MCF 10A (cell line): ENCODE results near the gene TECPR2. TPM values are rescaled to one million over a fixed set of nuclear protein-coding genes. Genes with fewer than 3 reads are reported as not detected.

Experiments used
- BruUV-seq: library from RNA; stranded (reverse); fragments of 400-500 nt; replicated peaks from 2 replicates; lab custom pipeline; 2021; lab: Mats Ljungman, UMichigan
- CTCF ChIA-PET: fragments of 300-600 bp; sonication (Branson Sonifier 250); formaldehyde crosslinking; extraction: SDS; loops from one replicate; lab custom pipeline; 2021; ENCODE audit warnings: antibody characterized with exemption, inconsistent platforms; lab: Yijun Ruan, JAX
- POLR2A ChIA-PET: fragments of 300-600, 350-650 bp; sonication (Branson Sonifier 250); formaldehyde crosslinking; extraction: SDS; loops from one replicate; lab custom pipeline; 2020; ENCODE audit warnings: antibody characterized with exemption, inconsistent platforms; lab: Yijun Ruan, JAX
- DNase-seq: peaks from one replicate; pipeline ENCODE4 v3.0.0-alpha.2; 2018; ENCODE audit not compliant: unreplicated experiment
- H3K27ac Mint-ChIP-seq: one replicate; pipeline ENCODE4 v1.8.0; 2022; ENCODE audit warnings: mild to moderate bottlenecking, low read depth, mixed read lengths; ENCODE audit not compliant: unreplicated experiment
- H3K27me3 Mint-ChIP-seq: one replicate; pipeline ENCODE4 v1.8.0; 2022; ENCODE audit warnings: mixed read lengths; ENCODE audit not compliant: insufficient read depth, unreplicated experiment
- H3K36me3 Mint-ChIP-seq: one replicate; pipeline ENCODE4 v1.8.0; 2022; ENCODE audit warnings: mild to moderate bottlenecking, moderate library complexity, mixed read lengths; ENCODE audit not compliant: insufficient read depth, unreplicated experiment
- H3K4me1 Mint-ChIP-seq: one replicate; pipeline ENCODE4 v1.8.0; 2022; ENCODE audit warnings: mixed read lengths; ENCODE audit not compliant: insufficient read depth, unreplicated experiment
- H3K4me3 Mint-ChIP-seq: one replicate; pipeline ENCODE4 v1.8.0; 2022; ENCODE audit warnings: mild to moderate bottlenecking, moderate library complexity, mixed read lengths; ENCODE audit not compliant: unreplicated experiment
- H3K9me3 Mint-ChIP-seq: one replicate; pipeline ENCODE4 v1.8.0; 2022; ENCODE audit warnings: mixed read lengths; ENCODE audit not compliant: unreplicated experiment
- intact Hi-C: fragments of 100-400 bp; cut with micrococcal nuclease; formaldehyde crosslinking; loops from 2 replicates; pipeline ENCODE4 v1.14.1; 2022
- total RNA-seq: library from RNA; stranded (reverse); gene quantifications from 2 replicates; pipeline ENCODE4 v1.2.3, GENCODE V29; 2022
- TF ChIP-seq, protein P1 (sequence below): fragments of 200-600 bp; IDR thresholded peaks from one replicate; pipeline ENCODE4 v1.8.0; 2022; ENCODE audit warnings: antibody characterized with exemption, mild to moderate bottlenecking; ENCODE audit not compliant: unreplicated experiment

The TECPR2 gene
- total RNA-seq, 1 experiment from 2014 or later: 18.4 TPM

DNA sequence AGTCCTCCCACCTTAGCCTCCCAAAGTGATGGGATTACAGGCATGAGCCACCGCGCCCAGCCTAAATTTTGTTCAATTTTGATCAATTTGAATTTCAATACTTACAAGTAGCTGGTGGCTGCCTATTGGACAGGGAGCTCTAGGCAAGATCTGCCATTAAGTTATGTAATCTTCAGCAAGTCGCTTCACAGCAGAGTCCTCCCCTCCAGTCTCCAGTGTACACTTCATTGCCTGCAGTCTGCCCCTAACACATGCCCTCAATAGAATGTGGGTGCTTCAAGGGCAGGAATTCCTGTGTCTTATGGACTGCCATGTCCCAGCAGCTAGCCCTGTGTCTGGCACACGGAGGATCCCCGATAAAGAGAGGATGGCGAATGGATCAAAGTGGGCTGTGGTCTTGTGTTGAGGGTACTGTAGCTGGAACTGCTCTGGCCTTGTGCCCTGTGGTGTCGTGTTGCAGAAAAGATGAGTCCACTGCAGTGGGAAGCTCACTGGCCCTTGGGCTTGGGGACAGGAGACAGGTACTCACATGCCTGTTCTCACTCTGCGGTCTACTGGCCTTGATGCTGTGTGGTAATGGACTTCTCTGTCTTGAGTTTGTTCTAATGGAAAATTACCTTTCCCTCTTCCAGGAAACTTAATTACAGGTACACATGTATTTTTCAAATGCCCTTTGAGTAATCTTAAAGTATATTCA, 67.6 kb downstream of the TECPR2 start:
- POLR2A ChIA-PET: no interaction called here
- intact Hi-C loops: no loop called here

DNA sequence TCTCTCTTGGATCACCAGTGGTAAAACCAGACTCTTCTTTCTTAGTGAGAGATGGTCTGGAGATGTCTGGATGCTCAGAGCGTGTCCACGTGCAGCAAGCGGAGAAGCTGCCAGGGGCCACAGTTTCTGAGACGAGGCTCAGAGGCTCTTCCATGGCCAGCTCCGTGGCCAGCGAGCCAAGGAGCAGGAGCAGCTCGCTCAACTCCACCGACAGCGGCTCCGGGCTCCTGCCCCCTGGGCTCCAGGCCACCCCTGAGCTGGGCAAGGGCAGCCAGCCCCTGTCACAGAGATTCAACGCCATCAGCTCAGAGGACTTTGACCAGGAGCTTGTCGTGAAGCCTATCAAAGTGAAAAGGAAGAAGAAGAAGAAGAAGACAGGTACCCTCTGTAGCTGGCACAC, 69.0 kb downstream of the TECPR2 start:
- Mint-ChIP-seq H3K27ac (no peak overlapping the region), H3K4me1 (peaks cover 6% of the 10 kb centered on the region), H3K36me3 (peaks cover 49% of the 10 kb centered on the region), H3K9me3 (no peaks in the 10 kb centered on the region), H3K27me3 (no peaks in the 10 kb centered on the region), H3K4me3 (no peak overlapping the region)
- BruUV-seq: no TSS peak
- POLR2A ChIA-PET: no interaction called here
- CTCF ChIA-PET: interaction anchor here (0.6 to 1.0 kb wide), 3 partner anchors 11 to 369 kb away, joined by 3 to 6 read pairs (median 5); no protein-coding TSS in a partner anchor
- TF ChIP-seq, protein P1, sequence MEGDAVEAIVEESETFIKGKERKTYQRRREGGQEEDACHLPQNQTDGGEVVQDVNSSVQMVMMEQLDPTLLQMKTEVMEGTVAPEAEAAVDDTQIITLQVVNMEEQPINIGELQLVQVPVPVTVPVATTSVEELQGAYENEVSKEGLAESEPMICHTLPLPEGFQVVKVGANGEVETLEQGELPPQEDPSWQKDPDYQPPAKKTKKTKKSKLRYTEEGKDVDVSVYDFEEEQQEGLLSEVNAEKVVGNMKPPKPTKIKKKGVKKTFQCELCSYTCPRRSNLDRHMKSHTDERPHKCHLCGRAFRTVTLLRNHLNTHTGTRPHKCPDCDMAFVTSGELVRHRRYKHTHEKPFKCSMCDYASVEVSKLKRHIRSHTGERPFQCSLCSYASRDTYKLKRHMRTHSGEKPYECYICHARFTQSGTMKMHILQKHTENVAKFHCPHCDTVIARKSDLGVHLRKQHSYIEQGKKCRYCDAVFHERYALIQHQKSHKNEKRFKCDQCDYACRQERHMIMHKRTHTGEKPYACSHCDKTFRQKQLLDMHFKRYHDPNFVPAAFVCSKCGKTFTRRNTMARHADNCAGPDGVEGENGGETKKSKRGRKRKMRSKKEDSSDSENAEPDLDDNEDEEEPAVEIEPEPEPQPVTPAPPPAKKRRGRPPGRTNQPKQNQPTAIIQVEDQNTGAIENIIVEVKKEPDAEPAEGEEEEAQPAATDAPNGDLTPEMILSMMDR: no peak
- intact Hi-C loops: no loop called here
- DNase-seq: no peak

More for the DNA sequence above, 67.6 kb downstream of the TECPR2 start:
- DNase-seq: peak; percentile 28
- Mint-ChIP-seq H3K36me3 (peaks cover 56% of the 10 kb centered on the region), H3K4me1 (peaks cover 6% of the 10 kb centered on the region), H3K9me3 (no peaks in the 10 kb centered on the region), H3K27me3 (no peaks in the 10 kb centered on the region), H3K27ac (no peak overlapping the region), H3K4me3 (no peak overlapping the region)
- TF ChIP-seq, protein P1: no peak
- no TSS peak for BruUV-seq
- CTCF ChIA-PET: interaction anchor here (0.7 to 1.7 kb wide), 3 partner anchors 8 to 86 kb away, joined by 4 to 7 read pairs (median 4); no protein-coding TSS in a partner anchor

DNA sequence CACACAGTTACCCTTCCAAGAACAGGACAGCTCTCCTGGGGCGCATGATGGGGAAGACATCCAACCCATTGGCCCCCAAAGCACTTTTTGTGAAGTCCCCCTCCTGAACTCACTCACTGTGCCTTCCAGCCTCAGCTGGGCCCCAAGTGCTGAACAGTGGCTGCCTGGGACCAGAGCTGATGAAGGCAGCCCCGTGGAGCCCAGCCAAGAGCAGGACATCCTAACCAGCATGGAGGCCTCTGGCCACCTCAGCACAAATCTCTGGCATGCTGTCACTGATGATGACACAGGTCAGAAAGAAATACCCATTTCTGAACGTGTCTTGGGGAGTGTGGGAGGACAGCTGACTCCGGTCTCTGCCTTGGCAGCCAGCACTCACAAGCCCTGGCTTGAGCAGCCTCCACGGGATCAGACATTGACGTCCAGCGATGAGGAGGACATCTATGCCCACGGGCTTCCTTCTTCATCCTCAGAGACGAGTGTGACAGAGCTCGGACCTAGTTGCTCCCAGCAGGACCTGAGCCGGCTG, 72.0 kb downstream of the TECPR2 start:
- H3K27me3 Mint-ChIP-seq: no peaks in the 10 kb centered on the region
- ChIA-PET POLR2A (no interaction called here), CTCF (interaction anchor here (0.6 to 1.4 kb wide), 8 partner anchors 12 to 84 kb away, joined by 3 to 5 read pairs (median 3); no protein-coding TSS in a partner anchor)
- H3K4me3 Mint-ChIP-seq: no peak overlapping the region
- BruUV-seq: no TSS peak
- no peak for DNase-seq
- TF ChIP-seq, protein P1: no peak
- peaks cover 6% of the 10 kb centered on the region for H3K4me1 Mint-ChIP-seq
- no peaks in the 10 kb centered on the region for H3K9me3 Mint-ChIP-seq
- H3K27ac Mint-ChIP-seq: no peak overlapping the region
- intact Hi-C loops: no loop called here
- peaks cover 36% of the 10 kb centered on the region for H3K36me3 Mint-ChIP-seq
